PC-3 (cell line): ENCODE data around the gene MARK4. TPM values are rescaled to one million over a fixed set of nuclear protein-coding genes. Genes with fewer than 3 reads are reported as not detected.

Source experiments
- ATAC-seq: fragments of 200-7000 bp; cut with Tn5 transposase; 2 replicates; pipeline ENCODE4 v1.9.1; 2020; ENCODE audit warnings: mild to moderate bottlenecking, moderate library complexity
- BruUV-seq: library from RNA; stranded (reverse); fragments of 400-500 nt; replicated peaks from 2 replicates; lab custom pipeline; 2021; lab: Mats Ljungman, UMichigan
- CTCF ChIA-PET: fragments of 300-600 bp; sonication (Branson Sonifier 250); formaldehyde crosslinking; loops from one replicate; lab custom pipeline; 2022; ENCODE audit warnings: antibody characterized with exemption; lab: Charles Lee
- POLR2A ChIA-PET: fragments of 300-600 bp; sonication (Branson Sonifier 250); formaldehyde crosslinking; loops from one replicate; lab custom pipeline; 2022; ENCODE audit warnings: antibody characterized with exemption; ENCODE audit not compliant: unreplicated experiment; lab: Charles Lee
- DNase-seq: peaks from one replicate; pipeline ENCODE4 v3.0.0-alpha.2; 2015
- H2AFZ ChIP-seq: fragments of 300-600 bp; sonication (generic); 2 replicates; pipeline ENCODE4 v1.6.0; 2016; ENCODE audit warnings: antibody characterized with exemption, low read length
- H3F3A ChIP-seq: fragments of 300-600 bp; sonication (generic); one replicate; pipeline ENCODE4 v1.6.0; 2017; ENCODE audit warnings: antibody characterized with exemption, low read length, control low read depth, mild to moderate bottlenecking; ENCODE audit not compliant: unreplicated experiment
- H3K27ac ChIP-seq: fragments of 300-600 bp; sonication (generic); 2 replicates; pipeline ENCODE4 v1.5.1; 2016; ENCODE audit warnings: mild to moderate bottlenecking, low read length
- H3K27me3 ChIP-seq: fragments of 300-600 bp; sonication (generic); 2 replicates; pipeline ENCODE4 v1.6.1; 2016; ENCODE audit warnings: low read length, mixed read lengths
- H3K36me3 ChIP-seq: fragments of 300-600 bp; sonication (generic); 2 replicates; pipeline ENCODE4 v1.6.1; 2016; ENCODE audit warnings: low read depth, mixed run types, low read length, mixed read lengths
- H3K4me1 ChIP-seq: fragments of 300-600 bp; sonication (generic); 2 replicates; pipeline ENCODE4 v1.5.1; 2016; ENCODE audit warnings: low read length; ENCODE audit not compliant: insufficient read depth
- H3K4me2 ChIP-seq: fragments of 300-600 bp; sonication (generic); 2 replicates; pipeline ENCODE4 v1.6.0; 2016; ENCODE audit warnings: low read length
- H3K4me3 ChIP-seq: fragments of 300-600 bp; sonication (generic); 2 replicates; pipeline ENCODE4 v1.5.1; 2016; ENCODE audit warnings: mild to moderate bottlenecking, low read length, mixed read lengths
- H3K79me2 ChIP-seq: fragments of 300-600 bp; sonication (generic); 2 replicates; pipeline ENCODE4 v1.6.1; 2017; ENCODE audit warnings: low read length, mixed read lengths
- H3K9ac ChIP-seq: fragments of 300-600 bp; sonication (generic); 2 replicates; pipeline ENCODE4 v1.6.0; 2016; ENCODE audit warnings: mild to moderate bottlenecking, low read length
- H3K9me2 ChIP-seq: fragments of 300-600 bp; sonication (generic); replicated peaks from 2 replicates; pipeline ENCODE4 v1.6.1; 2016; ENCODE audit warnings: mixed run types, low read length, mixed read lengths
- H3K9me3 ChIP-seq: fragments of 300-600 bp; sonication (generic); 2 replicates; pipeline ENCODE4 v1.6.1; 2016; ENCODE audit warnings: low read length, mixed read lengths
- H4K20me1 ChIP-seq: fragments of 300-600 bp; sonication (generic); 2 replicates; pipeline ENCODE4 v1.6.1; 2016; ENCODE audit warnings: low read length, mixed read lengths
- CTCF ChIP-seq: fragments of 300-600 bp; sonication (generic); conservative IDR thresholded peaks from 2 replicates; pipeline ENCODE4 v1.5.1; 2017; ENCODE audit warnings: antibody characterized with exemption, low read depth, mild to moderate bottlenecking, low read length
- EZH2 ChIP-seq: fragments of 300-600 bp; sonication (generic); IDR thresholded peaks from one replicate; pipeline ENCODE4 v1.6.1; 2017; ENCODE audit warnings: antibody characterized with exemption, mild to moderate bottlenecking, low read length; ENCODE audit not compliant: unreplicated experiment
- EZH2phosphoT487 ChIP-seq: fragments of 300-600 bp; sonication (generic); IDR thresholded peaks from 2 replicates; pipeline ENCODE4 v1.6.1; 2018; ENCODE audit warnings: mild to moderate bottlenecking, antibody characterized with exemption, low read length, borderline replicate concordance
- intact Hi-C: fragments of 100-400 bp; cut with micrococcal nuclease; formaldehyde crosslinking; loops from 2 replicates; pipeline ENCODE4 v1.9.0; 2023
- total RNA-seq: library from RNA; depleted of rRNA; stranded (reverse); fragments of >200 nt; gene quantifications from 2 replicates; pipeline ENCODE4 v1.2.3, GENCODE V29; 2014

MARK4 gene
- total RNA-seq, 1 experiment from 2014 or later: 12.1 TPM

DNA sequence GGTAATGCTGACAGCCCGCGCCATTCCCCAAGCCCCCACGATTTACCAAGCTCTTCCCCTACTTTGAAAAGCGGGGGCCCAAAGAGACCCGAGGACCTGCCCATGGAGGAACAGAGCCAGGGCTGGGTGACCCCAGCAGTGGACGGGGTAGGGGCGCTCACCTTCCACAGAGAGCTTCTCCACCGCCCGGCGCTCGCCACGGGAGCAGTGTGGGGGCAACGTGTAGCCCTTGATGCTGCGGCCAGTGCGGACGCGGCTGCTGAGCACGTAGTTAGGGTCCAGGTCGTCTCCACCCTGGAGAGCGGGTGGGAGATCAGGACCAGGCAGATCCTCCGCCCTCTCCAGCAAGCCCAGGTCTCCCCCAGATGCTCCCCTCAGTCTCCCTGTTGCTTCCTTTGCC lies 64.2 kb downstream of the MARK4 start:
- no TSS peak for BruUV-seq
- Histone ChIP-seq H3K9me2 (no peaks in the 10 kb centered on the region), H3K4me2 (no peak overlapping the region), H3F3A (no peaks in the 10 kb centered on the region), H3K9me3 (no peaks in the 10 kb centered on the region), H3K4me3 (no peak overlapping the region), H3K27me3 (no peaks in the 10 kb centered on the region), H3K27ac (no peak overlapping the region), H3K79me2 (no peaks in the 10 kb centered on the region), H2AFZ (no peak overlapping the region), H3K9ac (no peak overlapping the region), H3K4me1 (no peaks in the 10 kb centered on the region), H3K36me3 (no peaks in the 10 kb centered on the region), H4K20me1 (no peaks in the 10 kb centered on the region)
- ChIA-PET POLR2A (no interaction called here), CTCF (no interaction called here)
- DNase-seq: no peak
- no peak for ATAC-seq
- TF ChIP-seq CTCF (no peak), EZH2 (no peak), EZH2phosphoT487 (no peak)
- intact Hi-C loops: no loop called here

DNA sequence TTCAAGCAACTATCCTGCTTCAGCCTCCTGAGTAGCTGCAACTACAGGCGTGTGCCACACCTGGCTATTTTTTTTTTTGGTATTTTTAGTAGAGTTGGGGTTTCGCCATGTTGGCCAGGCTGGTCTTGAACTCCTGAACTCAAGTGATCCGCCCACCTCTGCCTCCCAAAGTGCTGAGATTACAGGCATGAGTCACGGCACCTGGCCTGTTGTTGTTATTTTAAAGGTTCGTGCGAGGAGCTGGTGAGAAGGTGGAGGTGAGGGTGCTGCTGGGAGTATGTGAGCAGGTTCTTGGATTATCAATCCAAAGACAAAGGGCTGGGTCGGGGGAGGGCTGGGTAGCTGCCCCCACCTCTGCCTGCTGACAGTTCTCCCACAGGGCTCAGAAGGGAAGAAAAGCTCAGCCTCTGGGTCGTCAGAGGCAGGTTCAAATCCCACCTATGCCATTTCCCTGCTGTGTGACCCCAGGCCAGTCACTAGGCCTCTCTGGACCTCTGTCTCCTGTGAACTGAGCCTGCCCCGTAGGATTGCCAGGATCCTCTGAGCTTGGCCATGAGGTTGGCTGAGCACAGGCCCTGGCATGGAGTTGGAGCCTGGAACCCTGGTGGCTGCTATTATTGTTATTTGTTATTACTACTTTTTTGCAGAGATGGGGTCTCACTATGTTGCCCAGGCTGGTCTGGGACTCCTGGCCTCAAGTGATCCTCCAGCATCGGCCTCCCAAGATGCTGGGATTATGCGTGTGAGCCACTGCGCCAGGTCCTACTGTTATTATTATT lies 70.1 kb downstream of the MARK4 start:
- Histone ChIP-seq H3K27me3 (no peaks in the 10 kb centered on the region), H3K9ac (no peak overlapping the region), H3K4me3 (no peak overlapping the region), H3K4me1 (no peaks in the 10 kb centered on the region), H3F3A (no peaks in the 10 kb centered on the region), H4K20me1 (no peaks in the 10 kb centered on the region), H3K9me3 (no peaks in the 10 kb centered on the region), H2AFZ (no peak overlapping the region), H3K27ac (no peak overlapping the region), H3K9me2 (no peaks in the 10 kb centered on the region), H3K4me2 (no peak overlapping the region), H3K36me3 (no peaks in the 10 kb centered on the region), H3K79me2 (no peaks in the 10 kb centered on the region)
- DNase-seq (no peak), ATAC-seq (no peak)
- intact Hi-C loops: no loop called here
- ChIA-PET CTCF (interaction anchor here (0.7 kb wide), 1 partner anchor 73 kb away, joined by 3 read pairs; no protein-coding TSS in a partner anchor), POLR2A (no interaction called here)
- TF ChIP-seq CTCF (no peak), EZH2 (no peak), EZH2phosphoT487 (no peak)
- no TSS peak for BruUV-seq

GRCh38 chr19:45321848-45322247 lies 70.8 kb downstream of the MARK4 start:
- no TSS peak for BruUV-seq
- no peak overlapping the region for H2AFZ ChIP-seq
- no peak overlapping the region for H3K4me2 ChIP-seq
- no peak overlapping the region for H3K9ac ChIP-seq
- no peaks in the 10 kb centered on the region for H4K20me1 ChIP-seq
- H3K4me3 ChIP-seq: no peak overlapping the region
- H3K27me3 ChIP-seq: no peaks in the 10 kb centered on the region
- H3K36me3 ChIP-seq: no peaks in the 10 kb centered on the region
- no peaks in the 10 kb centered on the region for H3K9me3 ChIP-seq
- ATAC-seq (no peak), DNase-seq (no peak)
- ChIA-PET CTCF (no interaction called here), POLR2A (no interaction called here)
- H3K4me1 ChIP-seq: no peaks in the 10 kb centered on the region
- H3F3A ChIP-seq: no peaks in the 10 kb centered on the region
- intact Hi-C loops: no loop called here
- TF ChIP-seq EZH2 (no peak), EZH2phosphoT487 (no peak), CTCF (no peak)
- H3K9me2 ChIP-seq: no peaks in the 10 kb centered on the region
- H3K79me2 ChIP-seq: no peaks in the 10 kb centered on the region
- no peak overlapping the region for H3K27ac ChIP-seq
